ENCODE data around the gene ZFAND3. TPM values are rescaled to one million over a fixed set of nuclear protein-coding genes. Genes with fewer than 3 reads are reported as not detected.

Gene ZFAND3
- total RNA-seq, 1 donor from 2014 or later, result 31.2 TPM

DNA sequence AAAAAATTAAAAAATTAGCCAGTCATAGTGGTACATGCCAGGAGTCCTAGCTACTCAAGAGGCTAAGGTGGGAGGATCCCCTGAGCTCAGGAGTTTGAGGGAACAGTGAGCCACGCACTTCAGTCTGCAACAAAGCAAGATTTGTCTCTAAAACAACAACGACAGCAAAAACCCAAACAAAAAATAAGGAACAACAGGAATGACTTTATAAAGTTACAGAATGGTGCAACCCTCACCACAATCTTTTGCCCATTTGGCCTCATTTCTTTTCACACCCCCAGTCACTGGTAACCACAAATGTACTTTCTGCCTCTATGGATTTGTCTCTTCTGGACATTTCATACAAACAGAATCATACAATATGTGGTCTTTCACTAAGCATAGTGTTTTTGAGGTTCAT lies 16.7 kb upstream of the ZFAND3 start:
- Histone ChIP-seq H3K36me3 (no peaks in the 10 kb centered on the region), H3K4me1 (peaks cover 4% of the 10 kb centered on the region), H3K9me3 (no peaks in the 10 kb centered on the region), H3K27me3 (no peaks in the 10 kb centered on the region), H3K27ac (no peak overlapping the region), H3K4me3 (no peak overlapping the region)
- no peak for DNase-seq (ENCODE audit: extremely low spot score in 2 of 2)
- intact Hi-C loops (cut with DNase I), result no loop called here
- TF ChIP-seq POLR2A (IDR thresholded peaks at IDR 0.05), result no peak
- TF ChIP-seq POLR2AphosphoS5 (IDR thresholded peaks at IDR 0.05; ENCODE audit: insufficient read depth in 1 of 2, low read depth in 1 of 2), result no peak
- TF ChIP-seq, protein P1, sequence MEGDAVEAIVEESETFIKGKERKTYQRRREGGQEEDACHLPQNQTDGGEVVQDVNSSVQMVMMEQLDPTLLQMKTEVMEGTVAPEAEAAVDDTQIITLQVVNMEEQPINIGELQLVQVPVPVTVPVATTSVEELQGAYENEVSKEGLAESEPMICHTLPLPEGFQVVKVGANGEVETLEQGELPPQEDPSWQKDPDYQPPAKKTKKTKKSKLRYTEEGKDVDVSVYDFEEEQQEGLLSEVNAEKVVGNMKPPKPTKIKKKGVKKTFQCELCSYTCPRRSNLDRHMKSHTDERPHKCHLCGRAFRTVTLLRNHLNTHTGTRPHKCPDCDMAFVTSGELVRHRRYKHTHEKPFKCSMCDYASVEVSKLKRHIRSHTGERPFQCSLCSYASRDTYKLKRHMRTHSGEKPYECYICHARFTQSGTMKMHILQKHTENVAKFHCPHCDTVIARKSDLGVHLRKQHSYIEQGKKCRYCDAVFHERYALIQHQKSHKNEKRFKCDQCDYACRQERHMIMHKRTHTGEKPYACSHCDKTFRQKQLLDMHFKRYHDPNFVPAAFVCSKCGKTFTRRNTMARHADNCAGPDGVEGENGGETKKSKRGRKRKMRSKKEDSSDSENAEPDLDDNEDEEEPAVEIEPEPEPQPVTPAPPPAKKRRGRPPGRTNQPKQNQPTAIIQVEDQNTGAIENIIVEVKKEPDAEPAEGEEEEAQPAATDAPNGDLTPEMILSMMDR (IDR thresholded peaks at IDR 0.05), result no peak

DNA sequence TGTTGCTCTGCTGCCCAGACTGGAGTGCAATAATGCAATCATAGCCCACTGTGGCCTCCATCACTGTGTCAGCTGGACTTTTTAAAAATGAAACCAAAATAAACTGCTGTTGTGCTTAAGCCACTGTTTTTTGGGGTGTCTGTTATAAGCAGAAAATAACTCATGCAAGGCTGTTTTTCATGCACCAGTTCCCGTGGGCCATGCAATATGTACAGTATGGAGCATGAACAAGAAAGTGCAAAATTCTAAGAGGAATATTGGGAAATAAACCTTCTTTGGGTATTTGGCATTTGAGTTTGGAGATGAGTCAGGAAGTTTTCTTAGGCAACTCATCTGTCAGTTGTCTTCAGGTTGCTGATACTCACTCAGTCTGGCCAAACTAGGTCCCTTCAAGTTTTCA lies 14.9 kb upstream of the ZFAND3 start:
- Histone ChIP-seq H3K36me3 (no peaks in the 10 kb centered on the region), H3K27me3 (no peaks in the 10 kb centered on the region), H3K4me3 (no peak overlapping the region), H3K4me1 (peaks cover 16% of the 10 kb centered on the region), H3K27ac (no peak overlapping the region), H3K9me3 (no peaks in the 10 kb centered on the region)
- TF ChIP-seq, protein P1 (IDR thresholded peaks at IDR 0.05), result no peak
- no peak for TF ChIP-seq POLR2AphosphoS5 (IDR thresholded peaks at IDR 0.05; ENCODE audit: insufficient read depth in 1 of 2, low read depth in 1 of 2)
- TF ChIP-seq POLR2A (IDR thresholded peaks at IDR 0.05), result no peak
- intact Hi-C loops (cut with DNase I), result no loop called here
- DNase-seq (ENCODE audit: extremely low spot score in 2 of 2), result no peak

DNA sequence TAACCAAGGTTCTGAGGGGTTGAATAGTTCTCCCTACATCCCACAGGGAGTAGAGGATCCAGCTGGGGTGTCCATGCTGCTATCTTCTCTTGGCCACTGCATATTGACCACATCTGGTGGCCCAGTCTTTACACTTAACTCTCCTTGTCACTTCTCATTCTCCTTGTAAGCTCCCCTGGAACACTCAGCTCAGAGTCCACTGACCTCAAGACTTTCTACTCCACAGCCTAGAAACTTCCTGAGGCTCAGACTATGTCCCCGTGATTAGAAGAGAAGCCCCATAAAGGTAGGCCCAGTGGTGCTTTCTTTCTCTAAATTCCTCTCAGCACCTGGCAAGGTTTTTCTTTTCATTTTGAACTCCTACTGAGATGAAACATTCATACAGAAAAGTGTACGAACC lies 13.3 kb upstream of the ZFAND3 start:
- H3K4me1 ChIP-seq, result peaks cover 16% of the 10 kb centered on the region
- H3K4me3 ChIP-seq, result no peak overlapping the region
- no peaks in the 10 kb centered on the region for H3K9me3 ChIP-seq
- intact Hi-C loops (cut with DNase I), result no loop called here
- no peaks in the 10 kb centered on the region for H3K27me3 ChIP-seq
- no peaks in the 10 kb centered on the region for H3K36me3 ChIP-seq
- H3K27ac ChIP-seq, result no peak overlapping the region
- TF ChIP-seq POLR2AphosphoS5 (IDR thresholded peaks at IDR 0.05; ENCODE audit: insufficient read depth in 1 of 2, low read depth in 1 of 2) (no peak), POLR2A (IDR thresholded peaks at IDR 0.05) (no peak)
- TF ChIP-seq, protein P1 (IDR thresholded peaks at IDR 0.05), result no peak
- no peak for DNase-seq (ENCODE audit: extremely low spot score in 2 of 2)

DNA sequence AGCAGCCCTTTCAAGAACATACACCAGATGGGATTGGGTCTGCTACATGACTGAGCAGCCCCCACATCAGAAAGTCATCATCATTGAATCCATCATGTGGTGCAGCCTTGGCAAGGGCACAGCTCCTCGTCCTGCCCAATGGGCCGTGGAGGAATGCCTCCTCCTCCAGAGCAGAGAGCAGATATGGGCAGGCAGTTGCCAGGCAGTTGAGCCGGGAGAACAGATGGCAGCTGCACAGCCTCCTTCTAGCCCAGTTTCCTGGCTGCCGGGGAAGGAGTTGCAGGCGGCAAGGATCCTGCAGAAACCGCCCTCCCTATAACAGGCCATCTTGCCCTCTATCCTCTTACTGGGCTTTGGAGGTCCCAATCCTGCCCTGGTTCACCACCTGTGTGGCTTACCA lies 11.9 kb upstream of the ZFAND3 start:
- no peak overlapping the region for H3K27ac ChIP-seq
- H3K9me3 ChIP-seq, result no peaks in the 10 kb centered on the region
- intact Hi-C loops (cut with DNase I), result no loop called here
- no peak overlapping the region for H3K4me3 ChIP-seq
- H3K4me1 ChIP-seq, result peaks cover 16% of the 10 kb centered on the region
- TF ChIP-seq, protein P1 (IDR thresholded peaks at IDR 0.05), result no peak
- TF ChIP-seq POLR2A (IDR thresholded peaks at IDR 0.05) (no peak), POLR2AphosphoS5 (IDR thresholded peaks at IDR 0.05; ENCODE audit: insufficient read depth in 1 of 2, low read depth in 1 of 2) (no peak)
- H3K36me3 ChIP-seq, result no peaks in the 10 kb centered on the region
- no peaks in the 10 kb centered on the region for H3K27me3 ChIP-seq
- DNase-seq (ENCODE audit: extremely low spot score in 2 of 2), result no peak

DNA sequence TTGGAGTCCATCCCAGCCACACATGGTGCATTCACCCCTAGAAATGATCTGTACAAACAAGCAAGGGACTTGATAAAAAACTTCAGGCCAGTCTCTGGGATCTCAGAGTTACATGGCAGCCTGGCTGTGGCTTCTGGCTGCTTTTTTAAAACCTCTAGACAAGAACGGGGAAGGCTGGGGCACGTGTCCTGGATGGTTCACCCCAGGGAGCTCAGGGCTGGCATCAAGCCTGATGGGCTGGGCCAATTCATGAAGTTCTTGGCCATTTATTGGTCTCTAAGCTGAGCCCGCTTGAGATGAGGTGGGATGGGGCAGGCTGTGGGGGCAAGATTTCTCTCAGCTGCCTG lies 10.4 kb upstream of the ZFAND3 start:
- H3K9me3 ChIP-seq, result no peaks in the 10 kb centered on the region
- H3K27ac ChIP-seq, result no peak overlapping the region
- intact Hi-C loops (cut with DNase I), result no loop called here
- no peaks in the 10 kb centered on the region for H3K27me3 ChIP-seq
- no peaks in the 10 kb centered on the region for H3K36me3 ChIP-seq
- DNase-seq (ENCODE audit: extremely low spot score in 2 of 2), result no peak
- H3K4me3 ChIP-seq, result no peak overlapping the region
- H3K4me1 ChIP-seq, result peaks cover 16% of the 10 kb centered on the region
- no peak for TF ChIP-seq POLR2A (IDR thresholded peaks at IDR 0.05)
- TF ChIP-seq, protein P1 (IDR thresholded peaks at IDR 0.05), result no peak
- TF ChIP-seq POLR2AphosphoS5 (IDR thresholded peaks at IDR 0.05; ENCODE audit: insufficient read depth in 1 of 2, low read depth in 1 of 2), result no peak
